Measurements from ENCODE around the gene SH3BGRL2.

The SH3BGRL2 gene

GRCh38 chr6:79630883-79631692, at the start of gene SH3BGRL2:
Gene SH3BGRL2, plus strand, starts transcription at chr6:79631329. Its CDS starts 133 bp downstream, at chr6:79631462.
- Mint-ChIP-seq H3K4me1 (ENCODE audit: low read depth) (peaks cover 3% of the 10 kb centered on the region), H3K27me3 (ENCODE audit: low read depth) (peaks cover 67% of the 10 kb centered on the region), H3K27ac (no peak within 1 kb of the TSS), H3K36me3 (ENCODE audit: low read depth) (no peaks in the 10 kb centered on the region), H3K4me3 (peak within 1 kb of the TSS; percentile 79), H3K9me3 (no peaks in the 10 kb centered on the region)
- DNase-seq (ENCODE audit: low spot score), result no peak

- no peaks in the 10 kb centered on the region for H3K27me3 Mint-ChIP-seq (ENCODE audit: low read depth)
- no peak overlapping the region for H3K4me3 Mint-ChIP-seq
- DNase-seq (ENCODE audit: low spot score), result no peak
- H3K4me1 Mint-ChIP-seq (ENCODE audit: low read depth), result no peaks in the 10 kb centered on the region
- H3K36me3 Mint-ChIP-seq (ENCODE audit: low read depth), result no peaks in the 10 kb centered on the region
- peaks cover 12% of the 10 kb centered on the region for H3K9me3 Mint-ChIP-seq
- no peak overlapping the region for H3K27ac Mint-ChIP-seq
Observed at GRCh38 chr6:79584332-79584731, 46.8 kb upstream of the SH3BGRL2 start.

GRCh38 chr6:79586548-79586947, 44.6 kb upstream of the SH3BGRL2 start:
- Mint-ChIP-seq H3K36me3 (ENCODE audit: low read depth) (no peaks in the 10 kb centered on the region), H3K27ac (no peak overlapping the region), H3K9me3 (peaks cover 3% of the 10 kb centered on the region), H3K4me1 (ENCODE audit: low read depth) (no peaks in the 10 kb centered on the region), H3K27me3 (ENCODE audit: low read depth) (no peaks in the 10 kb centered on the region), H3K4me3 (no peak overlapping the region)
- no peak for DNase-seq (ENCODE audit: low spot score)

GRCh38 chr6:79589701-79590100, 41.4 kb upstream of the SH3BGRL2 start:
- Mint-ChIP-seq H3K27me3 (ENCODE audit: low read depth) (peaks cover 3% of the 10 kb centered on the region), H3K9me3 (no peaks in the 10 kb centered on the region), H3K4me1 (ENCODE audit: low read depth) (no peaks in the 10 kb centered on the region), H3K27ac (no peak overlapping the region), H3K36me3 (ENCODE audit: low read depth) (no peaks in the 10 kb centered on the region), H3K4me3 (no peak overlapping the region)
- DNase-seq (ENCODE audit: low spot score), result no peak

- Mint-ChIP-seq H3K4me3 (no peak overlapping the region), H3K9me3 (no peaks in the 10 kb centered on the region), H3K27me3 (ENCODE audit: low read depth) (peaks cover 3% of the 10 kb centered on the region), H3K27ac (no peak overlapping the region), H3K36me3 (ENCODE audit: low read depth) (no peaks in the 10 kb centered on the region), H3K4me1 (ENCODE audit: low read depth) (no peaks in the 10 kb centered on the region)
- no peak for DNase-seq (ENCODE audit: low spot score)
Observed at GRCh38 chr6:79597155-79597554, 34.0 kb upstream of the SH3BGRL2 start.

GRCh38 chr6:79598012-79598411, 33.1 kb upstream of the SH3BGRL2 start:
- no peak overlapping the region for H3K27ac Mint-ChIP-seq
- H3K4me1 Mint-ChIP-seq (ENCODE audit: low read depth), result no peaks in the 10 kb centered on the region
- no peaks in the 10 kb centered on the region for H3K36me3 Mint-ChIP-seq (ENCODE audit: low read depth)
- no peaks in the 10 kb centered on the region for H3K9me3 Mint-ChIP-seq
- H3K27me3 Mint-ChIP-seq (ENCODE audit: low read depth), result peaks cover 3% of the 10 kb centered on the region
- DNase-seq (ENCODE audit: low spot score), result no peak
- H3K4me3 Mint-ChIP-seq, result no peak overlapping the region

DNA sequence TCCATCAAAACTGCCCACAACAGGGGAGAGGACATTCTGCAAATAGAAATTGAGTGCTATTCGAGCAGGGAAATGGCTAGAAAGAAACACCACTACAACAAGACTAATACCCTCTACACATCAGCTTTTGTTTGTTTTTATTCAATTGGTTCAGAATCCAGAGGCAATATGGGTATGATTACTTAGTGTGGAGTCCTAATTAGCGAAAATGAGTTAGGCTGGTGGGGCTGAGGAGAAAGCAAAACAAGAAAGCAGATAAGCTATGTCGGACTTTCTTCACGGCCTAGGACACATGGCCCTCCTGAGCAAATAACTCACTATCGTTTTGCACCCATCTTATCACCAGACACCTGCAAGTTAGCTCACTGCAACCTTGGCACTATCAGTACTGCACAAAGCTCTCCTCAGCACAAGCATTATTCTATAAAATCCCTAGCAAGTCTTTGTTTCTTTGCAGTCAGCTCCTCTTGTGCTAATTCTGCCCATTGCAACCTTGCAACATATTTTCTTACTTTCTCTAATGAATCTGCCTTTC, 31.3 kb upstream of the SH3BGRL2 start:
- no peak overlapping the region for H3K27ac Mint-ChIP-seq
- H3K4me1 Mint-ChIP-seq (ENCODE audit: low read depth), result no peaks in the 10 kb centered on the region
- H3K27me3 Mint-ChIP-seq (ENCODE audit: low read depth), result no peaks in the 10 kb centered on the region
- no peak overlapping the region for H3K4me3 Mint-ChIP-seq
- no peaks in the 10 kb centered on the region for H3K36me3 Mint-ChIP-seq (ENCODE audit: low read depth)
- DNase-seq (ENCODE audit: low spot score), result no peak
- H3K9me3 Mint-ChIP-seq, result no peaks in the 10 kb centered on the region

- no peak for DNase-seq (ENCODE audit: low spot score)
- Mint-ChIP-seq H3K4me3 (no peak overlapping the region), H3K4me1 (ENCODE audit: low read depth) (no peaks in the 10 kb centered on the region), H3K27ac (no peak overlapping the region), H3K27me3 (ENCODE audit: low read depth) (no peaks in the 10 kb centered on the region), H3K9me3 (no peaks in the 10 kb centered on the region), H3K36me3 (ENCODE audit: low read depth) (no peaks in the 10 kb centered on the region)
Observed at GRCh38 chr6:79600313-79600712, 30.8 kb upstream of the SH3BGRL2 start.

DNA sequence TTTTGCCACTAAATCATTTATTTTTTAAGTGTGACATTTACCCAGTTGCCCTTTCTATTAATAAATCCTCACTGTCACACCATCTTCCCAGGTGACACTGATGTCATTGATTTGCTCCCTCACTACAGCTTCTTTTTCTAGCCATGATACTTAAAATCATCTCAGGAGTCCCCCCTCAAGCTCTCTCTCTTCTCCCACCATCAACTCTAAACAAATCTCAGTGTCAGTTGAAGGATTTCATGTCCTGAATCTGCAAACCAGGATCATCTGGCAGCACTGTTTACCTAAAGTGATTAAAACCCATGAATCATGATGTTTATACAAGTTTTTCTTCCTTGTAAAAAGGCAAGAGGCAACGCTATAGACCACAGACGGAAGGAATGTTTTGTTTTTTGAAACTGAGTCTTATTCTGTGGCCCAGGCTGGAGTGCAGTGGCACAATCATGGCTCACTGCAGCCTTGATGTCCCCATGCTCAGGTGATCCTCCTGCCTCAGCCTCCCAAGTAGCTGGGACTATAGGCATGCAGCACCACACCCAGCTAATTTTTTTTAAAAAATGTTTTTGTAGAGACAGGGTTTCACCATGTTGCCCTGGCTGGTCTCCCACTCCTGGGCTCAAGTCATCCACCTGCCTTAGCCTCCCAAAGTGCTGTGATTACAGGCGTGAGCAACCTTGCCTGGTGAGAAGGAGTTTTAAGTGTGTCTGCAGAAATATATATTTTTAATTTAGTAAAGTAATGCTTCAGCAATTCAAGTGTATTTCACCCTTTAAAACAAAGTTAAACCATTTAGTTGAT, 30.1 kb upstream of the SH3BGRL2 start:
- Mint-ChIP-seq H3K36me3 (ENCODE audit: low read depth) (no peaks in the 10 kb centered on the region), H3K9me3 (no peaks in the 10 kb centered on the region), H3K27ac (no peak overlapping the region), H3K4me1 (ENCODE audit: low read depth) (no peaks in the 10 kb centered on the region), H3K4me3 (no peak overlapping the region), H3K27me3 (ENCODE audit: low read depth) (no peaks in the 10 kb centered on the region)
- DNase-seq (ENCODE audit: low spot score), result no peak

DNA sequence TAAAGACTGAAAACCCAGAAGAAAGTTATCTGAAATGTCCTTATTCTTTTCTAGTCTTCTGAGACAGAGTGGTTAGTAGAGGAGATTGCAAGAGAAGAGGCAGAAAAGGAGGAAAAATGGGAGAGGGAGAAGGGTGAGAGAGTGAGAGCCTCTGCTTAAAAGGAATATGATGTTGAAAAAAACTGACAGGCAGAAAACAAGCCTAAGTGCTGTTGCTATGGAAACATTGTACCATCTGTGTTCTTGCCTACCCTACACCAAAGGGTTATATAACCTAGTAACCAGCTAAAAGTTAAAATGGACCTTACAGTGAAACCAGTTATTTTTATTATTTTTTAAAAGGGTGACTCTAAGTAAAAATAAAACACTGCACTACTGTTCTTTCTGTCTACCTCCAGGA, 28.3 kb upstream of the SH3BGRL2 start:
- DNase-seq (ENCODE audit: low spot score), result no peak
- H3K4me1 Mint-ChIP-seq (ENCODE audit: low read depth), result no peaks in the 10 kb centered on the region
- H3K27me3 Mint-ChIP-seq (ENCODE audit: low read depth), result no peaks in the 10 kb centered on the region
- no peaks in the 10 kb centered on the region for H3K36me3 Mint-ChIP-seq (ENCODE audit: low read depth)
- no peak overlapping the region for H3K4me3 Mint-ChIP-seq
- H3K27ac Mint-ChIP-seq, result no peak overlapping the region
- H3K9me3 Mint-ChIP-seq, result no peaks in the 10 kb centered on the region

DNA sequence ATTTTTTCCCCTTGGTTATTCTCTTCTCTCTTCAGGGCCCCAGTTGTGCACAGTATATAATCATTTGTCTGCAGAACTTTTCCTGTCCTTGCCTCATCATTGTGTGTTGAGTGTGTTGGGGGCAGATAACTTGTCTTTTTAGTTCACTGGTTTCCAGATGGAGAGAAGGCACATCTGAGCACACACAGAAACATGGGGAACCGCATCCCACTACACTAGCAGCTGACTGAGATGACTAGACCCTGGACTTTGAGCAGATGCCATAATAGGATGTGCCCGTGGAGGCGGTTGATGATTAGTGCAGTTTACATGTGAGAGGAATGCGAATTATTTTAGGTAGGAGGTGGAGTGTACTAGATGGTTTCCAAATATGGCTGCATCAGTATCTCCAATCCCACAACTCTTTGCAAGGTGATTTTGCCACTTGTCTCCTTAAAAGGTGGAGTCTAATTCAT, 26.5 kb upstream of the SH3BGRL2 start:
- Mint-ChIP-seq H3K9me3 (no peaks in the 10 kb centered on the region), H3K4me3 (no peak overlapping the region), H3K27ac (no peak overlapping the region), H3K4me1 (ENCODE audit: low read depth) (no peaks in the 10 kb centered on the region), H3K27me3 (ENCODE audit: low read depth) (no peaks in the 10 kb centered on the region), H3K36me3 (ENCODE audit: low read depth) (no peaks in the 10 kb centered on the region)
- no peak for DNase-seq (ENCODE audit: low spot score)

DNA sequence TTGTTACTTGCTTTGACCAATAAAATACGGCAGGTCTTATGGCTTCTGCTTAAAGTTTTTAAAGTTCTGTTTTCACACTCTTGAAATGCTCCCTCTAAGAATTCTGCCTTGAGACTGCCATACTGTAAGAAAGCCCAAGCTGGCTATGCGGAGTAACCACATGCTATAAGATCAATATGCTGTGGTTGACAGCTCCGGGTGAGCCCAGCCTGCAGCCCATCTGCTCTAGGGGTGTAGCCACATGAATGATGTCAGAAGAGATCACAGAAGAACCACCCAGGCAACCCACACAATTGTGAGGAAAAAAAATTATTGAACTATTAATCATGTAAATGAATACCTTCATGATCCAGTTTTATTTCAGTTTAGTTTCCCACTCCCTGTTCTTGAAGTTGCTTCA, 26.1 kb upstream of the SH3BGRL2 start:
- Mint-ChIP-seq H3K9me3 (no peaks in the 10 kb centered on the region), H3K27me3 (ENCODE audit: low read depth) (no peaks in the 10 kb centered on the region), H3K36me3 (ENCODE audit: low read depth) (no peaks in the 10 kb centered on the region), H3K4me1 (ENCODE audit: low read depth) (no peaks in the 10 kb centered on the region), H3K27ac (no peak overlapping the region), H3K4me3 (no peak overlapping the region)
- no peak for DNase-seq (ENCODE audit: low spot score)

GRCh38 chr6:79605968-79606764, 25.0 kb upstream of the SH3BGRL2 start:
- Mint-ChIP-seq H3K27me3 (ENCODE audit: low read depth) (no peaks in the 10 kb centered on the region), H3K9me3 (no peaks in the 10 kb centered on the region), H3K27ac (no peak overlapping the region), H3K4me1 (ENCODE audit: low read depth) (no peaks in the 10 kb centered on the region), H3K36me3 (ENCODE audit: low read depth) (no peaks in the 10 kb centered on the region), H3K4me3 (no peak overlapping the region)
- no peak for DNase-seq (ENCODE audit: low spot score)

Data from T-helper 2 cell treated with Interferon-gamma antibody and Interleukin-4, amounts not matched to agents 5 μg/mL and 100 μg/mL, for 36 hours (primary cell).